LNCaP clone FGC (cell line): ENCODE results near the gene OOSP1.

Experiments
- DNase-seq: peaks from one replicate; pipeline ENCODE4 v3.0.0-alpha.2; 2011; ENCODE audit warnings: low read depth
- H3K4me3 ChIP-seq: 2 replicates; pipeline ENCODE4 v1.5.1; 2011; ENCODE audit warnings: mild to moderate bottlenecking, low read depth, low read length, control low read depth
- TF ChIP-seq, protein P1 (sequence below): IDR thresholded peaks from 2 replicates; pipeline ENCODE4 v1.5.1; 2012; ENCODE audit warnings: mild to moderate bottlenecking; ENCODE audit not compliant: control insufficient read depth, insufficient read depth; ENCODE audit errors: extremely low read depth

Gene OOSP1, protein sequence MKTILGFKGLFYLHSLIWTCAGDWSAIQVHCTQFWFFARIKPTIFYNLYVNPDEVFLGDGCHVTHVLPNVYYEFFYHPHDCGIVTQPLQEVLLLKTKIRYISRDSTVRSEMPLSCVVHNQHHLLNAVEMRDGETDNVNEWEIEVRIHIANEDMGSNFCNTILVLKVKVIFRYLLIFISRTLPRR

DNA sequence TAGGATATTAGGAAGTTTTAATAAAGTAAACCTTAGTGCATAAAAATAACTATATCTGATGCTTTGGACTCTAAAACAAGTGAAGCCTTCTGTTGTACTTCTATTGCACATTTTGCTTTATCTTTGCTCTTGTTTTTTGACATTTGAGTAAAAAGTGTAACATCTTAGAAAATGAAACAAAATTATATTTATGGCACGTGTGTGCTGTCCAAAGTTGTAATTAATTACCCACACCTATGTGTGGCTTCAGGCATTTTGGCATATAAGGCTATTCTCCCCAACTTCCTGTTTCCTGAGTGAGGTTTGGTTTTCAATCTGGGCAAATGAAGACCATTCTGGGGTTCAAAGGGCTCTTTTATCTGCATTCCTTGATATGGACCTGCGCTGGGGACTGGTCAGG is at the start of gene OOSP1:
OOSP1 (plus strand) TSS at position 301 of the 400 bp plus-strand sequence; CDS start at position 324, 23 bp downstream.
- DNase-seq, result no peak
- H3K4me3 ChIP-seq, result no peak within 1 kb of the TSS
- TF ChIP-seq, protein P1, sequence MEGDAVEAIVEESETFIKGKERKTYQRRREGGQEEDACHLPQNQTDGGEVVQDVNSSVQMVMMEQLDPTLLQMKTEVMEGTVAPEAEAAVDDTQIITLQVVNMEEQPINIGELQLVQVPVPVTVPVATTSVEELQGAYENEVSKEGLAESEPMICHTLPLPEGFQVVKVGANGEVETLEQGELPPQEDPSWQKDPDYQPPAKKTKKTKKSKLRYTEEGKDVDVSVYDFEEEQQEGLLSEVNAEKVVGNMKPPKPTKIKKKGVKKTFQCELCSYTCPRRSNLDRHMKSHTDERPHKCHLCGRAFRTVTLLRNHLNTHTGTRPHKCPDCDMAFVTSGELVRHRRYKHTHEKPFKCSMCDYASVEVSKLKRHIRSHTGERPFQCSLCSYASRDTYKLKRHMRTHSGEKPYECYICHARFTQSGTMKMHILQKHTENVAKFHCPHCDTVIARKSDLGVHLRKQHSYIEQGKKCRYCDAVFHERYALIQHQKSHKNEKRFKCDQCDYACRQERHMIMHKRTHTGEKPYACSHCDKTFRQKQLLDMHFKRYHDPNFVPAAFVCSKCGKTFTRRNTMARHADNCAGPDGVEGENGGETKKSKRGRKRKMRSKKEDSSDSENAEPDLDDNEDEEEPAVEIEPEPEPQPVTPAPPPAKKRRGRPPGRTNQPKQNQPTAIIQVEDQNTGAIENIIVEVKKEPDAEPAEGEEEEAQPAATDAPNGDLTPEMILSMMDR, result no peak

DNA sequence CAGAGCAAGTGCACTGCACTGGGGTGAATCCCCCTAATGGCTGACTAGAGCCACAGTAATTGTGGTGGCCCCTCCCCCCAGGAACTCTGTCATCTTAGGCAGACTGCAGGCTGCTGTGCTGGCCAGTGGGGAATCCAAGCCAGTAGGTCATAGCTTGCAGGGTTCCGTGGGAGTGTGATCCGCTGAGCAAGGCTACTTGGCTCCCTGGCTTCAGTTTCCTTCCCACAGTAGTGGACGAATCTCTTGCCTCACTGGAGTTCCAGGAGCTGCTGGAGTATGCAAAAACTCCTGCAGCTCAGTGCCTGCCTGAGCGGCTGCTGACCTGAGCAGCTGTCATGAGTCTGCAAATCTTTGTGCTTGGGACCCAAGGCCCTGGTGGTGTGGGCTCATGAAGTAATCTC is 46.5 kb upstream of the OOSP1 start:
- TF ChIP-seq, protein P1, result no peak
- H3K4me3 ChIP-seq, result no peak overlapping the region
- no peak for DNase-seq

DNA sequence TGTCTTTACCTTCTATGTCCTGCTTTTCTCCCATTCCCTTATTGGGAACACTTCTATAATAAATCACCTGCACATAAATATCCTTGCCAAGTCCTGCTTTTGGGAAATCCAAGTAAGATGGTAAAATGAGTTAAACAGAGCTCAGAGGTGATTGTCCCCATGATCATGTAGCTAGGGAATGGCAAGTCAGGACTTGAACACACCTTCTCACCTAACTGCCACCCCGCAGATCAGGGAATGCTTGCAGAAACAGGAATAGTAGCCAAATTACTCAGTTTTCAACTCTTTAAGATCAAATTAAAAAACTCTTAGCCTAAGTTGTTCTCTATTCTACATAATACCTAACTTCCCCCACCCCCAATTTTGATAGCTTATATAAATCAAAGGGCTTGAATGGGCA is 43.6 kb upstream of the OOSP1 start:
- no peak overlapping the region for H3K4me3 ChIP-seq
- no peak for DNase-seq
- TF ChIP-seq, protein P1, result no peak

DNA sequence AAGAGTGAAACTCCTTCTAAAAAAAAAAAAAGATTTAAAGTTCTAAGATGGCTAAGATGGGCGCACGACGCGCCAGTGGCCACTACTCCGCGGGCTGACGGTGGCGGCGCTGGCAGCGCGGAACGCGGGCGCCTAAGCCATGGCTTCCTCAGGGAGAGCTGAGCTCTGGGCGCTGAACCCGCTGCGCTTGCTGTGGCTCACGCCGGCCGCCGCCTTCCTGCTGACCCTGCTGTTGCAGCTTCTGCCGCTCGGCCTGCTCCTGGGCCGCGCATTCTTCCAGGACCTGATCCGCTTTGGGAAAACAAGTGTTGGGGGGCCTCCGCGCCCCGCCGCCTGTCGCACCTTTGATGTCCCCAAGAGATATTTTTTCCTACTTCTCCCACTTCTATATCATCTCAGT is 40.2 kb upstream of the OOSP1 start:
- no peak for DNase-seq
- H3K4me3 ChIP-seq, result no peak overlapping the region
- TF ChIP-seq, protein P1, result no peak

DNA sequence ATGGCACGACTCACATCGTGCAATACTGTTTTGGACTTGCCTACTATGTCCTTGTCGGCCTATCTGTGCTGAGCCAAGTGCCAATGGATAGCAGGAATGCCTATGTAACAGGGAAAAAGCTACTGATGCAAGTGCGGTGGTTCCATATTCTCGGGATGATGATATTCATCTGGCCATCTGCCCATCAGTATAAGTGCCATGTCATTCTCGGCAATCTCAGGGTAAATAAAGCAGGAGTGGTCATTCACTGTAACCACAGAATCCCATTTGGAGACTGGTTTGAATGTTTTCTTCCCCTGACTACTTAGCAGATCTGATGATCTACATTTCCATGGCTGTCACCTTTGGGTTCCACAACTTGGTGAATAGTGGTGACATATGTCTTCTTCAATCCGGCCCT is 39.6 kb upstream of the OOSP1 start:
- H3K4me3 ChIP-seq, result no peak overlapping the region
- TF ChIP-seq, protein P1, result no peak
- no peak for DNase-seq

DNA sequence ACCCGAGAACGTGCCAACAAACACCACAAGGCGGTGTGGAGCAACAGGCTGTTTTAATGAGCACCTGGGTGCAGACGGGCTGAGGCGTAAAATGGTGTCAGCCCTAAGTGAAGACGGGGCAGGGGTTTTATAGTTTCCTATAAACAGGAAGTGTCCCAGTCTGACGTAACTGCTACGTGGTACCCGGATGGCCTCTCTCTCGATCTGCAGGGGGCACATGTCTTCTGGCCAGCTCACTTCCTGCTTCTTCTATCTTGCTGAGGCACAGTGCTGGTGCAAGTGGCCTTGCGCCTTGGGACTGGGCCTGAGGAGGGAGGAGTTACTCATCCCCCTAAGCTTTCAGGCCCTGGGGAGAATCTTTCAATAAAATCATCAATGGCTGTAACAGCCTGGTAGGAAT is 38.7 kb upstream of the OOSP1 start:
- no peak overlapping the region for H3K4me3 ChIP-seq
- TF ChIP-seq, protein P1, result no peak
- DNase-seq, result no peak
